Mammary epithelial cell (primary cell): ENCODE measurements around the gene DIS3L2.

Source experiments
- EZH2 ChIP-seq: IDR thresholded peaks from 2 replicates; pipeline ENCODE4 v1.6.1; 2012; ENCODE audit warnings: low read length, inconsistent platforms, borderline replicate concordance
- TF ChIP-seq, protein P1 (sequence below), 2 donors: IDR thresholded peaks in 1 of 2; conservative IDR thresholded peaks in 1 of 2; 2 replicates each; pipeline ENCODE4 v1.5.1; 2011 to 2012; ENCODE audit warnings: inconsistent platforms in 2 of 2, low read length in 2 of 2, mild to moderate bottlenecking in 2 of 2, control low read depth in 1 of 2, low read depth in 1 of 2; ENCODE audit not compliant: insufficient read depth in 1 of 2; ENCODE audit errors: extremely low read depth in 1 of 2

- TF ChIP-seq EZH2: no peak
- TF ChIP-seq, protein P1, sequence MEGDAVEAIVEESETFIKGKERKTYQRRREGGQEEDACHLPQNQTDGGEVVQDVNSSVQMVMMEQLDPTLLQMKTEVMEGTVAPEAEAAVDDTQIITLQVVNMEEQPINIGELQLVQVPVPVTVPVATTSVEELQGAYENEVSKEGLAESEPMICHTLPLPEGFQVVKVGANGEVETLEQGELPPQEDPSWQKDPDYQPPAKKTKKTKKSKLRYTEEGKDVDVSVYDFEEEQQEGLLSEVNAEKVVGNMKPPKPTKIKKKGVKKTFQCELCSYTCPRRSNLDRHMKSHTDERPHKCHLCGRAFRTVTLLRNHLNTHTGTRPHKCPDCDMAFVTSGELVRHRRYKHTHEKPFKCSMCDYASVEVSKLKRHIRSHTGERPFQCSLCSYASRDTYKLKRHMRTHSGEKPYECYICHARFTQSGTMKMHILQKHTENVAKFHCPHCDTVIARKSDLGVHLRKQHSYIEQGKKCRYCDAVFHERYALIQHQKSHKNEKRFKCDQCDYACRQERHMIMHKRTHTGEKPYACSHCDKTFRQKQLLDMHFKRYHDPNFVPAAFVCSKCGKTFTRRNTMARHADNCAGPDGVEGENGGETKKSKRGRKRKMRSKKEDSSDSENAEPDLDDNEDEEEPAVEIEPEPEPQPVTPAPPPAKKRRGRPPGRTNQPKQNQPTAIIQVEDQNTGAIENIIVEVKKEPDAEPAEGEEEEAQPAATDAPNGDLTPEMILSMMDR (conservative IDR thresholded peaks at IDR 0.05 in 1 of 2, IDR thresholded peaks at IDR 0.05 in 1 of 2; ENCODE audit: extremely low read depth in 1 of 2, insufficient read depth in 1 of 2, low read depth in 1 of 2, low read length in 2 of 2): peak; percentile 50 to 74
These were observed 180.5 kb downstream of the DIS3L2 start for GRCh38 chr2:232142049-232142448.
